ENCODE data around the gene SERPINA10. TPM values are rescaled to one million over a fixed set of nuclear protein-coding genes. Genes with fewer than 3 reads are reported as not detected.
"Not testable (repeated sequence)": the region's sequence is repeated elsewhere in the genome, so short reads cannot be mapped to it uniquely, and the experiment has no call there.

The SERPINA10 gene
- total RNA-seq, 1 experiment from 2014 or later = 0.04 TPM

DNA sequence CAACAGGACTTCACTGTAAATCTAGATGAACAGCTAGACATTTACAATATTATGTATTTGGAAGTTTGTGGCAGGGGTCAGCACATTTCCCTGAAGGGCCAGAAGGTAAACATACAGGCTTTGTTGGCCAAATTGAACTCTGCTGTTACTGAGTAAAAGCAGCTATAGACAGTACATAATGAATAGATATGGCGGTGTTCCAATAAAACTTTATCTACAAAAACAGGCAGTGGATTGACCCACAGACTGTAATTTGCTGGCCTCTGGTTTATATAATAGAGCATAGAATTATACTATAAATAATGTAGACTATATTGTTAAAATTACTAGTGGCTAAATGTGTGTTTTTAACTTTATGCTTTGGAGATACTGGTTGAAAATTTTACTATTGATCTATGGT lies 25.7 kb downstream of the SERPINA10 start (continued):
- TF ChIP-seq FOXP1 (CRISPR knock-in tag; IDR thresholded peaks at IDR 0.05; ENCODE audit: borderline replicate concordance) = no peak
- TF ChIP-seq NFATC4 (CRISPR knock-in tag; IDR thresholded peaks at IDR 0.05) = no peak
- TF ChIP-seq ATF2 (CRISPR knock-in tag; IDR thresholded peaks at IDR 0.05; ENCODE audit: borderline replicate concordance, low read depth) = no peak
- TF ChIP-seq MYBL2 (CRISPR knock-in tag; IDR thresholded peaks at IDR 0.05) = no peak
- no peak for TF ChIP-seq CTCF (IDR thresholded peaks at IDR 0.05)
- TF ChIP-seq GRHL2 (CRISPR knock-in tag; IDR thresholded peaks at IDR 0.05; ENCODE audit: insufficient replicate concordance, severe bottlenecking) = no peak
- TF ChIP-seq MAX (CRISPR knock-in tag; IDR thresholded peaks at IDR 0.05) = no peak
- TF ChIP-seq ZNF121 (CRISPR knock-in tag; IDR thresholded peaks at IDR 0.05) = no peak
- TF ChIP-seq, protein P1, sequence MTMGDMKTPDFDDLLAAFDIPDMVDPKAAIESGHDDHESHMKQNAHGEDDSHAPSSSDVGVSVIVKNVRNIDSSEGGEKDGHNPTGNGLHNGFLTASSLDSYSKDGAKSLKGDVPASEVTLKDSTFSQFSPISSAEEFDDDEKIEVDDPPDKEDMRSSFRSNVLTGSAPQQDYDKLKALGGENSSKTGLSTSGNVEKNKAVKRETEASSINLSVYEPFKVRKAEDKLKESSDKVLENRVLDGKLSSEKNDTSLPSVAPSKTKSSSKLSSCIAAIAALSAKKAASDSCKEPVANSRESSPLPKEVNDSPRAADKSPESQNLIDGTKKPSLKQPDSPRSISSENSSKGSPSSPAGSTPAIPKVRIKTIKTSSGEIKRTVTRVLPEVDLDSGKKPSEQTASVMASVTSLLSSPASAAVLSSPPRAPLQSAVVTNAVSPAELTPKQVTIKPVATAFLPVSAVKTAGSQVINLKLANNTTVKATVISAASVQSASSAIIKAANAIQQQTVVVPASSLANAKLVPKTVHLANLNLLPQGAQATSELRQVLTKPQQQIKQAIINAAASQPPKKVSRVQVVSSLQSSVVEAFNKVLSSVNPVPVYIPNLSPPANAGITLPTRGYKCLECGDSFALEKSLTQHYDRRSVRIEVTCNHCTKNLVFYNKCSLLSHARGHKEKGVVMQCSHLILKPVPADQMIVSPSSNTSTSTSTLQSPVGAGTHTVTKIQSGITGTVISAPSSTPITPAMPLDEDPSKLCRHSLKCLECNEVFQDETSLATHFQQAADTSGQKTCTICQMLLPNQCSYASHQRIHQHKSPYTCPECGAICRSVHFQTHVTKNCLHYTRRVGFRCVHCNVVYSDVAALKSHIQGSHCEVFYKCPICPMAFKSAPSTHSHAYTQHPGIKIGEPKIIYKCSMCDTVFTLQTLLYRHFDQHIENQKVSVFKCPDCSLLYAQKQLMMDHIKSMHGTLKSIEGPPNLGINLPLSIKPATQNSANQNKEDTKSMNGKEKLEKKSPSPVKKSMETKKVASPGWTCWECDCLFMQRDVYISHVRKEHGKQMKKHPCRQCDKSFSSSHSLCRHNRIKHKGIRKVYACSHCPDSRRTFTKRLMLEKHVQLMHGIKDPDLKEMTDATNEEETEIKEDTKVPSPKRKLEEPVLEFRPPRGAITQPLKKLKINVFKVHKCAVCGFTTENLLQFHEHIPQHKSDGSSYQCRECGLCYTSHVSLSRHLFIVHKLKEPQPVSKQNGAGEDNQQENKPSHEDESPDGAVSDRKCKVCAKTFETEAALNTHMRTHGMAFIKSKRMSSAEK (CRISPR knock-in tag; IDR thresholded peaks at IDR 0.05; ENCODE audit: borderline replicate concordance) = no peak
- TF ChIP-seq ZNF671 (CRISPR knock-in tag; IDR thresholded peaks at IDR 0.05) = no peak

- DNase-seq (ENCODE audit: low spot score); H3K4me3 Mint-ChIP-seq; H3K4me1 Mint-ChIP-seq; CTCF ChIA-PET; ATAC-seq; POLR2A ChIA-PET; H3K27me3 Mint-ChIP-seq (ENCODE audit: low read depth); H3K27ac Mint-ChIP-seq: not testable (repeated sequence)
- Mint-ChIP-seq H3K36me3 (peaks cover 37% of the 10 kb centered on the region), H3K9me3 (peaks cover 33% of the 10 kb centered on the region)
Observed at GRCh38 chr14:94264195-94264594, 28.9 kb downstream of the SERPINA10 start.

DNA sequence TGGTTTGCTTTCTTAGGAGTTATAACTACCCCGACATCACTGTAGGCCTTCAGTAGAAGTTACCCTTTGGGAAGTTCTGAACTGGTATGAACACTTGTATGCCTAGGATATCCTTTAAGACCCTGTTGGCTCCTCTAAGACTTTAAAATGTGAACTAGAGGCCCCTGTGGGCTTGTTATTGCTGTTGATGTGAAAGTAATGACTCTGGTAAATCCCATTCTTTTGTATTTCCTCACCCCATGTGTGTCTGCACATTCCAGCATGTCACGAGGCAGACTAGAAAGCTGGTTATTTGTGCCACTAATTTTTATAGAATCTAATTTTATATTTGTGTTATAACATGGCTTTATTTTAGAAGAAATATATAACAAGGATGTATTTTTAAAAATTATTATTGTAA lies 48.9 kb downstream of the SERPINA10 start:
- Mint-ChIP-seq H3K9me3 (no peaks in the 10 kb centered on the region), H3K27ac (no peak overlapping the region), H3K4me1 (no peaks in the 10 kb centered on the region), H3K36me3 (no peaks in the 10 kb centered on the region), H3K27me3 (ENCODE audit: low read depth) (no peaks in the 10 kb centered on the region), H3K4me3 (no peak overlapping the region)
- CTCF ChIA-PET = no interaction called here
- DNase-seq (ENCODE audit: low spot score) = no peak
- POLR2A ChIA-PET = no interaction called here
- no peak for TF ChIP-seq ESRRA (CRISPR knock-in tag; IDR thresholded peaks at IDR 0.05; ENCODE audit: borderline replicate concordance)
- no peak for TF ChIP-seq CTCF (IDR thresholded peaks at IDR 0.05)
- no peak for ATAC-seq
